Measurements from ENCODE around the gene PLTP. TPM values are rescaled to one million over a fixed set of nuclear protein-coding genes. Genes with fewer than 3 reads are reported as not detected.

PLTP gene
- total and polyA plus RNA-seq, 2 donors (not counting 3 experiments of a cell fraction or from before 2014, with no cell fraction given) = 62.1 to 118 TPM

DNA sequence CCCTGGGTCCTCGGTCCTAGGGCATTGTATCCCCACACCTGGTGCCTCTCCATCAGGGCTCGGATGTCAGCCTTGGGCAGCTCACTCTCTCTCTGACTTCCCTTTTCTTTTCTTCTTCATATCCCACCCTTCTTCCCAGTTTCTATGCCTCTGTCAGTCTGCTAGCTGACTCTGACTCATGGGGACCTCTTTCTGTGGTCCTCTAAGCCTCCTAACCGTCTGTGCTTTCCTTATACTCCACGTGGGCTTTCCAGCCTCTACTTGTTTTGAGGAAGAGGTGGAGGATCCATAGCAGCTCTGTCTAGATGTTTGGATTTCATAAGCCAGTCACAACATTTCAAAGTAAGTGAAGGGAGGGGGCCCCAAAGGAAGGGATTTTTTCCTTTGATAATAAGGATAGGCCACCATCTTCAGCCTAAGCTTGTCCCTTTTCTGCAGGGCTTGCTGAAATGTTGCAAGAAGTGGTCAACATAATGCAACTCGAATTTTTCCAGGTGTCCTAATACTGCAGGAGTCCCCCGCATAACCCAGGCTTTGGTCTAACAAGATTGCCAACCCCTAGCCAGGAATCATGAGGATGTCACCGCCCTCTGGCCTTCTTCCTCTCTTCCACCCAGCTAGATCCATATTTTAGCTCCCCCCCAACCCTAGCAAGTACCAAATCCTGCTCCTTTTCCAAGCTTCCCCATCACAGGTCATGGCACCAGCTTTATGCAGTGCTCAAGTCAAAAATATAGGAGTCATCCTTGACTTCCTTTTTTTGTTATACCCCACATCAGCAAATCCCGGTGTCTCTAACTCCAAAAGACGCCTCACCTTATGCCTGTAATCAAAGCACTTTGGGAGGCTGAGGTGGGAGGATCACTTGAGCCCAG is 8.7 kb upstream of the PLTP start:
- DNase-seq (ENCODE audit: low read depth, low spot score) (no peak), FAIRE-seq (no peak)
- H3K9me3 ChIP-seq (replicated peaks; ENCODE audit: control insufficient read depth, insufficient read depth, low read length) = no peaks in the 10 kb centered on the region
- H3K4me2 ChIP-seq (ENCODE audit: insufficient read depth, low read length) = no peak overlapping the region
- H3K4me3 ChIP-seq (replicated peaks in 1 of 3; ENCODE audit: insufficient read depth in 1 of 3, low read depth in 1 of 3, low read length in 3 of 3) = no peak overlapping the region
- no peaks in the 10 kb centered on the region for H3K27me3 ChIP-seq (ENCODE audit: control insufficient read depth in 2 of 2, insufficient read depth in 2 of 2, low read length in 2 of 2)
- peak overlapping the region; percentile 28 for H2AFZ ChIP-seq (ENCODE audit: low read depth, low read length)
- no peaks in the 10 kb centered on the region for H3K36me3 ChIP-seq (ENCODE audit: control insufficient read depth in 2 of 2, extremely low read depth in 1 of 2, insufficient read depth in 2 of 2, low read length in 2 of 2)
- no peaks in the 10 kb centered on the region for H3K79me2 ChIP-seq (ENCODE audit: control insufficient read depth, insufficient read depth, low read length)
- no TSS peak for BruUV-seq (replicated peaks)
- no peaks in the 10 kb centered on the region for H4K20me1 ChIP-seq (replicated peaks; ENCODE audit: control insufficient read depth, extremely low read depth, insufficient read depth, low read length)
- H3K9me1 ChIP-seq (replicated peaks; ENCODE audit: control insufficient read depth, extremely low read depth, insufficient read depth, low read length) = no peaks in the 10 kb centered on the region
- TF ChIP-seq EZH2 (IDR thresholded peaks at IDR 0.05; ENCODE audit: borderline replicate concordance, low read depth, low read length, severe bottlenecking) (no peak), POLR2A (IDR thresholded peaks at IDR 0.05; ENCODE audit: low read depth, low read length) (no peak), POLR2AphosphoS5 (IDR thresholded peaks at IDR 0.05; ENCODE audit: insufficient read depth, low read depth, low read length) (no peak), CTCF (IDR thresholded peaks at IDR 0.05; ENCODE audit: extremely low read depth in 1 of 2, insufficient read depth in 1 of 2, low read depth in 1 of 2, low read length in 2 of 2) (no peak), JUN (IDR thresholded peaks at IDR 0.05; ENCODE audit: borderline replicate concordance, insufficient read depth, insufficient read length, low read depth) (no peak), GATA2 (IDR thresholded peaks at IDR 0.05; ENCODE audit: insufficient read depth, insufficient read length, low read depth, low read length) (no peak), FOS (IDR thresholded peaks at IDR 0.05; ENCODE audit: borderline replicate concordance, insufficient read depth, low read length) (no peak), MYC (IDR thresholded peaks at IDR 0.05; ENCODE audit: low read depth, low read length) (no peak)
- TF ChIP-seq, protein P1, sequence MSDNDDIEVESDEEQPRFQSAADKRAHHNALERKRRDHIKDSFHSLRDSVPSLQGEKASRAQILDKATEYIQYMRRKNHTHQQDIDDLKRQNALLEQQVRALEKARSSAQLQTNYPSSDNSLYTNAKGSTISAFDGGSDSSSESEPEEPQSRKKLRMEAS (IDR thresholded peaks at IDR 0.05; ENCODE audit: insufficient read depth, insufficient read length) = no peak
- peaks cover 25% of the 10 kb centered on the region for H3K4me1 ChIP-seq (ENCODE audit: control insufficient read depth, extremely low read depth, insufficient read depth, low read length)
- CTCF ChIA-PET = interaction anchor here (0.8 to 2.8 kb wide), 7 partner anchors 10 to 97 kb away, joined by 3 to 19 read pairs (median 3); partner anchors contain the start of genes PCIF1 and ZSWIM1
- H3K27ac ChIP-seq (ENCODE audit: insufficient read depth, low read depth, low read length) = peak overlapping the region; percentile 16
- dilution Hi-C loops (cut with MboI; ENCODE audit: extremely low pct_ligation_motif_present, low sequenced_read_pairs) (no loop called here), intact Hi-C loops (cut with micrococcal nuclease) (no loop called here)
- H3K9ac ChIP-seq (replicated peaks; ENCODE audit: extremely low read depth, insufficient read depth, low read length) = no peak overlapping the region
- POLR2A ChIA-PET = interaction anchor here (0.6 to 2.5 kb wide), 2 partner anchors 14 to 1192 kb away, joined by 8 to 20 read pairs; partner anchors contain the start of gene PCIF1
